GM23248 (cell line): ENCODE measurements around the gene MYO7B. TPM values are rescaled to one million over a fixed set of nuclear protein-coding genes. Genes with fewer than 3 reads are reported as not detected.
"Not testable (repeated sequence)": the region's sequence is repeated elsewhere in the genome, so short reads cannot be mapped to it uniquely, and the experiment has no call there.

ENCODE experiments used
- DNase-seq: peaks from one replicate; pipeline ENCODE4 v3.0.0-alpha.2; 2015
- H2AFZ ChIP-seq: fragments of 200-600 bp; sonication (generic); 2 replicates; pipeline ENCODE4 v1.6.1; 2016; ENCODE audit warnings: antibody characterized with exemption
- H3F3A ChIP-seq: fragments of 200-600 bp; sonication (generic); 2 replicates; pipeline ENCODE4 v1.6.1; 2016; ENCODE audit warnings: mild to moderate bottlenecking, antibody characterized with exemption, mixed run types; ENCODE audit not compliant: insufficient read depth
- H3K27ac ChIP-seq: fragments of 200-600 bp; sonication (generic); 2 replicates; pipeline ENCODE4 v1.5.1; 2016; ENCODE audit warnings: mild to moderate bottlenecking
- H3K27me3 ChIP-seq: fragments of 200-600 bp; sonication (generic); replicated peaks from 2 replicates; pipeline ENCODE4 v1.6.1; 2016; ENCODE audit warnings: mild to moderate bottlenecking; ENCODE audit not compliant: insufficient read depth
- H3K36me3 ChIP-seq: fragments of 200-600 bp; sonication (generic); 2 replicates; pipeline ENCODE4 v1.6.1; 2016; ENCODE audit warnings: low read depth, mild to moderate bottlenecking
- H3K4me1 ChIP-seq: fragments of 200-600 bp; sonication (generic); 2 replicates; pipeline ENCODE4 v1.6.1; 2016; ENCODE audit warnings: mild to moderate bottlenecking; ENCODE audit not compliant: insufficient read depth
- H3K4me2 ChIP-seq: fragments of 200-600 bp; sonication (generic); one replicate; pipeline ENCODE4 v1.6.1; 2016; ENCODE audit warnings: mild to moderate bottlenecking; ENCODE audit not compliant: unreplicated experiment
- H3K4me3 ChIP-seq: fragments of 200-600 bp; sonication (generic); 2 replicates; pipeline ENCODE4 v1.5.1; 2016; ENCODE audit warnings: mild to moderate bottlenecking
- H3K79me2 ChIP-seq: fragments of 200-600 bp; sonication (generic); 2 replicates; pipeline ENCODE4 v1.6.1; 2016; ENCODE audit warnings: mild to moderate bottlenecking; ENCODE audit not compliant: insufficient read depth
- H3K9ac ChIP-seq: fragments of 200-600 bp; sonication (generic); 2 replicates; pipeline ENCODE4 v1.6.1; 2016; ENCODE audit warnings: mild to moderate bottlenecking
- H3K9me2 ChIP-seq: fragments of 200-600 bp; sonication (generic); 2 replicates; pipeline ENCODE4 v1.6.1; 2016; ENCODE audit warnings: mixed run types, mild to moderate bottlenecking, moderate library complexity; ENCODE audit not compliant: insufficient read depth
- H3K9me3 ChIP-seq: fragments of 200-600 bp; sonication (generic); one replicate; pipeline ENCODE4 v1.6.1; 2017; ENCODE audit warnings: low read depth
- H4K20me1 ChIP-seq: fragments of 200-600 bp; sonication (generic); 2 replicates; pipeline ENCODE4 v1.6.0; 2016; ENCODE audit not compliant: insufficient read depth
- EZH2 ChIP-seq: fragments of 200-600 bp; sonication (generic); IDR thresholded peaks from 2 replicates; pipeline ENCODE4 v1.6.1; 2018; ENCODE audit warnings: antibody characterized with exemption, mild to moderate bottlenecking; ENCODE audit not compliant: insufficient read depth, poor library complexity, severe bottlenecking
- EZH2phosphoT487 ChIP-seq: fragments of 200-600 bp; sonication (generic); IDR thresholded peaks from 2 replicates; pipeline ENCODE4 v1.6.1; 2018; ENCODE audit warnings: antibody characterized with exemption, moderate library complexity, mild to moderate bottlenecking, low read depth; ENCODE audit not compliant: insufficient read depth
- WGBS, 2 experiments: methylation state at CpG; one replicate each; pipeline ENCODE4 v1.1.6; 2015 to 2017; ENCODE audit warnings: low lambda C conversion rate in 2 of 2, low coverage in 1 of 2; ENCODE audit errors: missing lambda C conversion rate in 2 of 2; 5-methylcytosine and 5-hydroxymethylcytosine counted together
- in situ Hi-C: fragments of 300-500 bp; cut with MboI; formaldehyde crosslinking; loops from 2 replicates; pipeline ENCODE4 v1.15.0; 2020
- polyA plus RNA-seq: library from polyadenylated mRNA; unstranded; fragments of >200 nt; fragmentation: Nextera tagmentation; extraction: Ambion mirVana; gene quantifications from 2 replicates; pipeline ENCODE4 v1.2.1, GENCODE V29; 2016
- total RNA-seq: library from RNA; depleted of rRNA; stranded (reverse); fragments of >200 nt; shearing (Covaris generic); gene quantifications from 2 replicates; pipeline ENCODE4 v1.2.3, GENCODE V29; 2014

The MYO7B gene
- total and polyA plus RNA-seq, 2 experiments from 2014 or later = not detected

DNA sequence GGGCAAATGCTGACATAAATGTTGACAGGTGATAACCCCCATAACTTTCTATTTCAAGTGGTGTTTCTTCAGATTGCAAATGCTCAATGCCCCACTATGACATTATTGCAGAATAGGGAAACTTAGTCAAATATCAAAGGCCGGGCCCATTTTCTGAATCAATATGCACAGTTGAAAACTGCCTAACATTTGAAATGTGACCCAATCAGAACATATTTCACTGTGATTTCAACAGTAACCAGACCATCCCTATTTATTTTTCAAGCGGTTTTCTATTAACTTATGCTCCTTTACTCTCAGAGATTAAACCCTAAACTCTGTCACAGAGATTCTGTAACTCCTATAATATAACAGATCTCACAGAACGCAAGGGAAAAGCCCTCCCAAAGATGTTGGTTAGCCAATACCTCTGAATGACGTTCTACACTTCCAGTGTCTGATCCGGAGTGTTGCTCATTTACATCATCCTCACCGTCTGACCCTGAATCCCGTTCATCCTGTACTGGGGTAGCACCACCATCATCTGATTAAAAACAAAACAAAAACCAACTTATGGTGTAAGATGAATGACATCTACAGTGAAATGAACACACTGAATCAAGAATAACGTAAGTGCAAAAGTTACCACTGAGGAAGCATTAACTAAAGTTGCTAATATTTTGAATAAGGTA is 12.1 kb upstream of the MYO7B start:
- Histone ChIP-seq H3K36me3 (peaks cover 25% of the 10 kb centered on the region), H3K9me3 (no peaks in the 10 kb centered on the region), H3K27me3 (no peaks in the 10 kb centered on the region), H2AFZ (no peak overlapping the region), H3K4me3 (no peak overlapping the region), H3F3A (peaks cover 6% of the 10 kb centered on the region), H4K20me1 (no peaks in the 10 kb centered on the region), H3K9ac (0 out of 2 replicates have a peak overlapping the region, but pooled peaks have one; percentile 2), H3K79me2 (peaks cover 78% of the 10 kb centered on the region), H3K4me2 (no peak overlapping the region), H3K4me1 (peaks cover 18% of the 10 kb centered on the region; the same call in 1 of the 2 replicates), H3K27ac (no peak overlapping the region), H3K9me2 (no peaks in the 10 kb centered on the region)
- TF ChIP-seq EZH2phosphoT487 = no peak
- TF ChIP-seq EZH2 = no peak
- in situ Hi-C loops = no loop called here
- no peak for DNase-seq
- WGBS, 2 experiments = 84 to 85% methylated on average over 8 of the region's 8 CpGs

DNA sequence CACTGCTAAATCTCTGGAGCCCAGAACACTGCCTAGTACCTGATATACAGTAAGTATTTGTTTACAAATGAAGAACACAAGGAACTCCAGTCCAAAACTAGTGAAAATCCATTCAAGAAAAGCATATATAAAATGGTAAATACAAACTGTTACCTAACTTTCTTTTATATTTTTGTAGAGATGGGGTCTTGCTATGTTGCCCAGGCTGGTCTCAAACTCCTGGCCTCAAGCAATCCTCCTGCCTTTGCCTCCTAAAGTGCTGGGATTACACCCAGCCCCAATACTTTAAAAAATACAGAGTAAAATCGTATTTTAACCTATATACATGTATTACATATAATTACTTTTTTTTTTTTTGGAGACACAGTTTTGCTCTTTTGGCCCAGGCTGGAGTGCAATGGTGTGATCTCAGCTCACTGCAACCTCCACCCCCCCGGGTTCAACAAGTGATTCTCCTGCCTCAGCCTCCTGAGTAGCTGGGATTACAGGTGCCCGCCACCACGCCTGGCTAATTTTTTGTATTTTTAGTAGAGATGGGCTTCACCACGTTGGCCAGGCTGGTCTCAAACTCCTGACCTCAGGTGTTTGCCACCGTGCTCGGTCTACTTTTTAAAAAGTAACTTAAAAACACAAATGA is 11.2 kb upstream of the MYO7B start:
- H3F3A ChIP-seq, in situ Hi-C loops, DNase-seq, H2AFZ ChIP-seq, H3K9me2 ChIP-seq, H3K4me2 ChIP-seq, H4K20me1 ChIP-seq, H3K27ac ChIP-seq, H3K27me3 ChIP-seq, H3K9me3 ChIP-seq: not testable (repeated sequence)
- H3K4me1 ChIP-seq = peaks cover 18% of the 10 kb centered on the region; the same call in 1 of the 2 replicates
- H3K4me3 ChIP-seq = peak overlapping the region; percentile 23
- H3K36me3 ChIP-seq = peaks cover 19% of the 10 kb centered on the region
- peaks cover 69% of the 10 kb centered on the region for H3K79me2 ChIP-seq
- 0 out of 2 replicates have a peak overlapping the region, but pooled peaks have one; percentile 2 for H3K9ac ChIP-seq
- WGBS, 2 experiments = 86 to 89% methylated on average over 7 of the region's 7 CpGs

DNA sequence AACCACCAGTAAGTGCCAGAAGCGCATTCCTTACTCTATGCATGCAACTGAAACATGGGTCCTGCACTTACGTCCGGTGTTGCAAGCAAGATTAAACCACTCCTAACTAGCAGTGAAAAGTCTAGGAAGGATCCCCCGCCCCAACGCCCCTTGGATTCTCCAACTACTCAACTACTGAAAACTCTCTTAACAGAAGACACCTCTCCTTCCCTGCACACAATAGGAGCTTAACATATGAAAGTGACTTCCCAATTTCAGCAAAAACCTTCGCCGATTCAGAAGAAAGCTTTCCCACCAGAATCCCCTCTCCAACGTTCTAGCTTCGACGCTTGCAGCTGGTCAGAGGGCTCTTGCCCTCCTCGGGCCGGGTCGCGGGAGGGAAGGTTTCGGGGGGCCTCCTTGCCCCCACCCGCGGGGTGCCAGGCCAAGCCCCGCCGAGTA is 9.8 kb upstream of the MYO7B start:
- Histone ChIP-seq H3F3A (no peaks in the 10 kb centered on the region), H3K4me2 (peak overlapping the region; percentile 93), H3K36me3 (peaks cover 15% of the 10 kb centered on the region; the same call in 1 of the 2 replicates), H2AFZ (no peak overlapping the region), H3K27me3 (no peaks in the 10 kb centered on the region), H3K79me2 (peaks cover 55% of the 10 kb centered on the region), H3K9me3 (no peaks in the 10 kb centered on the region), H4K20me1 (no peaks in the 10 kb centered on the region), H3K9ac (peak overlapping the region; percentile 99), H3K9me2 (no peaks in the 10 kb centered on the region), H3K4me1 (peaks cover 20% of the 10 kb centered on the region; the same call in 1 of the 2 replicates), H3K4me3 (peak overlapping the region; percentile 84), H3K27ac (peak overlapping the region; percentile 93)
- WGBS, 2 experiments = 0 to 1% methylated on average over 14 to 19 of the region's 19 CpGs
- DNase-seq = peak; percentile 84
- TF ChIP-seq EZH2phosphoT487 (no peak), EZH2 (no peak)
- in situ Hi-C loops = no loop called here

DNA sequence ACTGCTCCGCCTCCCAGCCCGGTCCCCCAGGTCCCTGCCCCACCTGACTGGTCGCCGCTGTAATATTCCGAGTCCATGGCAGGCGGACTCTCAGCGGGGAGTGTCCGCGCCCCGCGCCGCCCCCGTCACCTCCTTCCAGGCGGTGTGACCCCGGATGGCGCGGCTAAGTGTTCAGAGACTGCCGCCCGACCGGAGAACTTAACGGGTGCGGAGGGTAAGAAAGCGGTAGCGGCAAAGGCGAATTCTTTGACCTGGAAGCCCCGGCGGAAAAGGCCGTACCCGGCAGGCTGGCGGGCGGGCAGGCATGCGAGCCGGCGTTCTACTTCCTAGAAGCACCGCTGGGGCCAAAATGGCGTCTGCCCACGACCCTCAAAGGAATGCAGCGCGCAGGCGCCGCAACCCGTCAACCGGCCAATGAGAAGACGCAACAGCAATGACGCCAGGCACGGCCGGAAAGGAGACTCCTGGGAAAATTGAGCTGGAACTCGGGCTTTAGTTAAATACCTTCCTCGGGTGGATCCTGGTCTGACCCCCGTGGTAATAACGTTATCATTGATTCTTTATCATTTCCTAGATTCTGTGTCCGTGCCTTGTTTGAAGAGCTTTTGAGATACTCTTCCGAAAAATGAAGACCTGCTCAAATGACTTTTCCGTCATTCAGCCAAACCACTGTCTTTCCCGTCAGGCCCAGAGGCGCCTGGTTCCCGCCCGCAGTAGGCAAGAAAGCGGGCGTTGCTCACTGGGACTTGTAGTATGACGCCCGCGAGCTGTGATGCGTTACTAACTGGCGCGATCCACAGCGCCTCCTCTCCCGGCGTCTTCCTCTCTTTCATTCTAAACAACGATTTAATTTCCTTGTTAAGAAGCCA is 9.1 kb upstream of the MYO7B start, which contains the start of gene IWS1:
Gene IWS1 (minus strand): TSS at position 358 of the 869 bp plus-strand sequence. CDS start 281 bp downstream, at position 77.
- in situ Hi-C loops = no loop called here
- no peaks in the 10 kb centered on the region for H3F3A ChIP-seq

More for the DNA sequence above, 9.1 kb upstream of the MYO7B start, which contains the start of gene IWS1:
- TF ChIP-seq EZH2 = no peak
- no peak for TF ChIP-seq EZH2phosphoT487
- peaks cover 15% of the 10 kb centered on the region; the same call in 1 of the 2 replicates for H3K36me3 ChIP-seq
- peaks cover 49% of the 10 kb centered on the region for H3K79me2 ChIP-seq
- H3K9ac ChIP-seq = peak within 1 kb of the TSS; percentile 99
- peak within 1 kb of the TSS; percentile 84 for H3K4me3 ChIP-seq
- peak within 1 kb of the TSS; percentile 93 for H3K27ac ChIP-seq
- peak within 1 kb of the TSS; percentile 84 for H2AFZ ChIP-seq
- H3K4me1 ChIP-seq = peaks cover 27% of the 10 kb centered on the region; the same call in 1 of the 2 replicates
- DNase-seq = peak; percentile 100
- peak within 1 kb of the TSS; percentile 93 for H3K4me2 ChIP-seq
- H4K20me1 ChIP-seq = no peaks in the 10 kb centered on the region
- no peaks in the 10 kb centered on the region for H3K27me3 ChIP-seq
- H3K9me2 ChIP-seq = no peaks in the 10 kb centered on the region
- H3K9me3 ChIP-seq = no peaks in the 10 kb centered on the region
- WGBS, 2 experiments = 1 to 2% methylated on average over 67 to 70 of the region's 70 CpGs
